Keratinocyte (primary cell): Measurements from ENCODE around the gene ZNF598. TPM values are rescaled to one million over a fixed set of nuclear protein-coding genes. Genes with fewer than 3 reads are reported as not detected.
A peak's percentile ranks its signal among the peaks of the same experiment; 100 is the strongest.
"Not testable (repeated sequence)": the region's sequence is repeated elsewhere in the genome, so short reads cannot be mapped to it uniquely, and the experiment has no call there.

Experiments used
- DNase-seq: peaks from one replicate; pipeline ENCODE4 v3.0.0-alpha.2; 2011; ENCODE audit warnings: low read depth, missing footprints, low spot score
- FAIRE-seq: peaks from 2 replicates; lab custom pipeline; 2011; peaks lifted over from hg19 to GRCh38; lab: Jason Lieb, UNC
- H2AFZ ChIP-seq: 2 replicates; pipeline ENCODE4 v1.6.0; 2012; ENCODE audit warnings: low read length, control low read depth, inconsistent platforms; ENCODE audit not compliant: control insufficient read depth
- H3K27ac ChIP-seq: 2 replicates; pipeline ENCODE4 v1.5.1; 2011; ENCODE audit warnings: low read length; ENCODE audit not compliant: control insufficient read depth, insufficient read depth
- H3K27me3 ChIP-seq: 3 replicates; pipeline ENCODE4 v1.6.0; 2011; ENCODE audit warnings: low read length; ENCODE audit not compliant: control insufficient read depth, insufficient read depth; ENCODE audit errors: extremely low read depth
- H3K36me3 ChIP-seq, 2 experiments: 2 replicates in 1 of 2; 3 replicates in 1 of 2; pipeline ENCODE4 v1.5.1; 2011; ENCODE audit warnings: low read length in 2 of 2, mild to moderate bottlenecking in 1 of 2; ENCODE audit not compliant: control insufficient read depth in 2 of 2, insufficient read depth in 2 of 2; ENCODE audit errors: extremely low read depth in 1 of 2
- H3K4me1 ChIP-seq: 3 replicates; pipeline ENCODE4 v1.5.1; 2011; ENCODE audit warnings: low read length; ENCODE audit not compliant: control insufficient read depth, insufficient read depth; ENCODE audit errors: extremely low read depth
- H3K4me2 ChIP-seq: 3 replicates; pipeline ENCODE4 v1.6.0; 2011; ENCODE audit warnings: low read depth, low read length; ENCODE audit not compliant: control insufficient read depth, insufficient read depth; ENCODE audit errors: extremely low read depth
- H3K4me3 ChIP-seq, 3 experiments: fragments of 200-600 bp in 1 of 3; sonication (generic) in 1 of 3; 2 replicates in 2 of 3; 3 replicates in 1 of 3; pipeline ENCODE4 v1.5.1; 2011 to 2016; ENCODE audit warnings: low read length in 3 of 3, mild to moderate bottlenecking in 3 of 3, control low read depth in 2 of 3, inconsistent platforms in 1 of 3, low read depth in 1 of 3, mixed read lengths in 1 of 3, mixed run types in 1 of 3, moderate library complexity in 1 of 3; ENCODE audit not compliant: control insufficient read depth in 2 of 3, insufficient read depth in 2 of 3; ENCODE audit errors: extremely low read depth in 1 of 3
- H3K79me2 ChIP-seq: 2 replicates; pipeline ENCODE4 v1.6.0; 2012; ENCODE audit warnings: low read length; ENCODE audit not compliant: control insufficient read depth, insufficient read depth
- H3K9ac ChIP-seq: 3 replicates; pipeline ENCODE4 v1.6.0; 2011; ENCODE audit warnings: low read length; ENCODE audit not compliant: control insufficient read depth, insufficient read depth; ENCODE audit errors: extremely low read depth
- H3K9me1 ChIP-seq: 3 replicates; pipeline ENCODE4 v1.6.0; 2011; ENCODE audit warnings: low read length; ENCODE audit not compliant: control insufficient read depth, insufficient read depth; ENCODE audit errors: extremely low read depth
- H3K9me3 ChIP-seq: 2 replicates; pipeline ENCODE4 v1.5.1; 2012; ENCODE audit warnings: low read depth, low read length; ENCODE audit not compliant: control insufficient read depth
- H4K20me1 ChIP-seq: 3 replicates; pipeline ENCODE4 v1.6.0; 2011; ENCODE audit warnings: low read length; ENCODE audit not compliant: control insufficient read depth, insufficient read depth; ENCODE audit errors: extremely low read depth
- CTCF ChIP-seq, 3 experiments: IDR thresholded peaks in 1 of 3; conservative IDR thresholded peaks in 1 of 3; optimal IDR thresholded peaks in 1 of 3; 2 replicates in 2 of 3; 3 replicates in 1 of 3; pipeline versions ENCODE3 to v1.5.1; 2011; ENCODE audit warnings: low read length in 3 of 3, mild to moderate bottlenecking in 3 of 3, moderate library complexity in 2 of 3, control low read depth in 1 of 3, inconsistent platforms in 1 of 3; ENCODE audit not compliant: insufficient read depth in 2 of 3; ENCODE audit errors: extremely low read depth in 1 of 3
- EZH2 ChIP-seq: IDR thresholded peaks from one replicate; pipeline ENCODE4 v1.6.1; 2012; ENCODE audit warnings: inconsistent platforms, mild to moderate bottlenecking, low read length, moderate library complexity
- dilution Hi-C: fragments of 300-500 bp; cut with MboI; formaldehyde crosslinking; loops from one replicate; pipeline ENCODE4 v1.7.0; 2020; ENCODE audit warnings: low sequenced_read_pairs; ENCODE audit not compliant: extremely low pct_ligation_motif_present
- polyA plus RNA-seq, 5 experiments: library from polyadenylated mRNA; depleted of rRNA in 3 of 5; stranded (reverse) in 3 of 5; stranded (forward) in 1 of 5; unstranded in 1 of 5; fragments of >200 nt; gene quantifications; 1 replicate in 1 of 5; 2 replicates in 3 of 5; 3 replicates in 1 of 5; pipeline versions ENCODE4 v1.2.1 to v1.2.3, GENCODE V29; 2011 to 2012; ENCODE audit warnings: missing spikeins in 2 of 5, low read depth in 1 of 5, low replicate concordance in 1 of 5

The ZNF598 gene
- polyA plus RNA-seq, 1 donor (not counting 4 experiments of a cell fraction or from before 2014, with no cell fraction given), result 18.0 TPM

- H3K4me1 ChIP-seq, result peaks cover 15% of the 10 kb centered on the region
- H3K27ac ChIP-seq, result peak overlapping the region; percentile 29
- H3K9me3 ChIP-seq, result no peaks in the 10 kb centered on the region
- H3K27me3 ChIP-seq, result peaks cover 17% of the 10 kb centered on the region
- H4K20me1 ChIP-seq, result no peaks in the 10 kb centered on the region
- H3K36me3 ChIP-seq, result no peaks in the 10 kb centered on the region
- H2AFZ ChIP-seq, result peak overlapping the region; percentile 79
- H3K4me3 ChIP-seq, result no peak overlapping the region
- TF ChIP-seq CTCF (optimal IDR thresholded peaks at IDR 0.05 in 1 of 3, IDR thresholded peaks at IDR 0.05 in 1 of 3, conservative IDR thresholded peaks at IDR 0.05 in 1 of 3; ENCODE audit: extremely low read depth in 1 of 3, insufficient read depth in 2 of 3, low read length in 3 of 3) (no peak), EZH2 (no peak)
- H3K9ac ChIP-seq, result peak overlapping the region; percentile 46
- H3K9me1 ChIP-seq, result peaks cover 2% of the 10 kb centered on the region
- peaks cover 3% of the 10 kb centered on the region for H3K79me2 ChIP-seq
- FAIRE-seq (no peak), DNase-seq (no peak)
- peak overlapping the region; percentile 50 for H3K4me2 ChIP-seq
- dilution Hi-C loops, result no loop called here
These were observed 5.7 kb upstream of the ZNF598 start for GRCh38 chr16:2015117-2015946.

- DNase-seq (no peak), FAIRE-seq (no peak)
- Histone ChIP-seq H3K4me3 (no peak overlapping the region), H3K4me2 (no peak overlapping the region), H3K4me1 (peaks cover 18% of the 10 kb centered on the region), H3K9me3 (no peaks in the 10 kb centered on the region), H4K20me1 (no peaks in the 10 kb centered on the region), H3K27ac (no peak overlapping the region), H3K36me3 (peaks cover 0 to 4% of the 10 kb centered on the region in 2 experiments), H3K9ac (no peak overlapping the region), H3K9me1 (peaks cover 2% of the 10 kb centered on the region), H3K79me2 (peaks cover 16% of the 10 kb centered on the region), H3K27me3 (no peaks in the 10 kb centered on the region), H2AFZ (no peak overlapping the region)
- dilution Hi-C loops, result no loop called here
- TF ChIP-seq CTCF (optimal IDR thresholded peaks at IDR 0.05 in 1 of 3, IDR thresholded peaks at IDR 0.05 in 1 of 3, conservative IDR thresholded peaks at IDR 0.05 in 1 of 3; ENCODE audit: extremely low read depth in 1 of 3, insufficient read depth in 2 of 3, low read length in 3 of 3) (no peak), EZH2 (no peak)
These were observed 3.9 kb upstream of the ZNF598 start for GRCh38 chr16:2013527-2013926.

GRCh38 chr16:2011726-2012125 lies 2.1 kb upstream of the ZNF598 start:
- FAIRE-seq, H3K9me3 ChIP-seq, dilution Hi-C loops, H3K9ac ChIP-seq, DNase-seq, H3K27ac ChIP-seq, H3K9me1 ChIP-seq, H3K4me2 ChIP-seq, H3K27me3 ChIP-seq, H3K4me3 ChIP-seq, H2AFZ ChIP-seq: not testable (repeated sequence)
- peaks cover 0 to 12% of the 10 kb centered on the region in 2 experiments for H3K36me3 ChIP-seq
- peaks cover 32% of the 10 kb centered on the region for H3K4me1 ChIP-seq
- H4K20me1 ChIP-seq, result peaks cover 13% of the 10 kb centered on the region
- peaks cover 34% of the 10 kb centered on the region for H3K79me2 ChIP-seq
